Measurements from ENCODE around the gene PISD.
"Not testable (repeated sequence)": the region's sequence is repeated elsewhere in the genome, so short reads cannot be mapped to it uniquely, and the experiment has no call there.

GRCh38 chr22:31668849-31669248, 6.8 kb upstream of the PISD start:
- not testable (repeated sequence) for TF ChIP-seq ZNF549 (tag by site-specific recombination; IDR thresholded peaks at IDR 0.05); PATZ1 (tag by site-specific recombination; IDR thresholded peaks at IDR 0.05); CTCF (tag by site-specific recombination; IDR thresholded peaks at IDR 0.05); ZSCAN4 (tag by site-specific recombination; IDR thresholded peaks at IDR 0.05); ZBTB7A (tag by site-specific recombination; IDR thresholded peaks at IDR 0.05; ENCODE audit: low read depth); ATF2 (tag by site-specific recombination; IDR thresholded peaks at IDR 0.05; ENCODE audit: low read depth)
